DOHH2 (cell line): ENCODE data around the gene INO80.

Source experiments
- H3F3A ChIP-seq: fragments of 200-600 bp; sonication (generic), shearing (Covaris generic); 2 replicates; pipeline ENCODE4 v1.6.0; 2016; ENCODE audit warnings: antibody characterized with exemption, mild to moderate bottlenecking; ENCODE audit not compliant: control insufficient read depth, insufficient read depth
- H3K27ac ChIP-seq: fragments of 200-600 bp; sonication (generic); 2 replicates; pipeline ENCODE4 v1.5.1; 2014; ENCODE audit warnings: low read depth, mild to moderate bottlenecking, low read length, moderate library complexity
- H3K27me3 ChIP-seq: fragments of 200-600 bp; sonication (generic); 2 replicates; pipeline ENCODE4 v1.6.1; 2014; ENCODE audit warnings: mild to moderate bottlenecking, low read length, mixed read lengths; ENCODE audit not compliant: control insufficient read depth
- H3K36me3 ChIP-seq: fragments of 200-600 bp; sonication (generic); 2 replicates; pipeline ENCODE4 v1.6.1; 2014; ENCODE audit warnings: mild to moderate bottlenecking, low read length, moderate library complexity, mixed read lengths; ENCODE audit not compliant: control insufficient read depth
- H3K4me1 ChIP-seq: fragments of 200-600 bp; sonication (generic); 2 replicates; pipeline ENCODE4 v1.6.1; 2014; ENCODE audit warnings: mild to moderate bottlenecking, low read length, mixed read lengths; ENCODE audit not compliant: control insufficient read depth
- H3K4me2 ChIP-seq: fragments of 200-600 bp; sonication (generic); 2 replicates; pipeline ENCODE4 v1.6.0; 2014; ENCODE audit warnings: mild to moderate bottlenecking, low read length, moderate library complexity
- H3K4me3 ChIP-seq: fragments of 200-600 bp; sonication (generic); 2 replicates; pipeline ENCODE4 v1.5.1; 2014; ENCODE audit warnings: mild to moderate bottlenecking, low read length, mixed read lengths
- H3K79me2 ChIP-seq: fragments of 200-600 bp; sonication (generic); 2 replicates; pipeline ENCODE4 v1.6.1; 2014; ENCODE audit warnings: mild to moderate bottlenecking, low read length, mixed read lengths; ENCODE audit not compliant: control insufficient read depth
- H3K9me2 ChIP-seq: fragments of 200-600 bp; sonication (generic); replicated peaks from 2 replicates; pipeline ENCODE4 v1.6.1; 2014; ENCODE audit warnings: mild to moderate bottlenecking, low read length, mixed read lengths; ENCODE audit not compliant: control insufficient read depth
- H3K9me3 ChIP-seq: fragments of 200-600 bp; sonication (generic); 2 replicates; pipeline ENCODE4 v1.6.1; 2014; ENCODE audit warnings: antibody characterized with exemption, low read length, mixed read lengths; ENCODE audit not compliant: control insufficient read depth, insufficient read depth
- H4K20me1 ChIP-seq: fragments of 200-600 bp; sonication (generic); 2 replicates; pipeline ENCODE4 v1.6.0; 2014; ENCODE audit warnings: low read depth, mild to moderate bottlenecking, antibody characterized with exemption, low read length, moderate library complexity; ENCODE audit not compliant: control insufficient read depth, insufficient read depth
- CTCF ChIP-seq: fragments of 200-600 bp; sonication (generic); IDR thresholded peaks from one replicate; pipeline ENCODE4 v1.5.1; 2014; ENCODE audit warnings: antibody characterized with exemption, mild to moderate bottlenecking, low read depth, low read length; ENCODE audit not compliant: poor library complexity, severe bottlenecking
- EZH2phosphoT487 ChIP-seq: fragments of 200-600 bp; sonication (generic); IDR thresholded peaks from 2 replicates; pipeline ENCODE4 v1.6.1; 2017; ENCODE audit warnings: borderline replicate concordance, mild to moderate bottlenecking, antibody characterized with exemption, low read length, moderate library complexity, mixed read lengths

INO80 gene

DNA sequence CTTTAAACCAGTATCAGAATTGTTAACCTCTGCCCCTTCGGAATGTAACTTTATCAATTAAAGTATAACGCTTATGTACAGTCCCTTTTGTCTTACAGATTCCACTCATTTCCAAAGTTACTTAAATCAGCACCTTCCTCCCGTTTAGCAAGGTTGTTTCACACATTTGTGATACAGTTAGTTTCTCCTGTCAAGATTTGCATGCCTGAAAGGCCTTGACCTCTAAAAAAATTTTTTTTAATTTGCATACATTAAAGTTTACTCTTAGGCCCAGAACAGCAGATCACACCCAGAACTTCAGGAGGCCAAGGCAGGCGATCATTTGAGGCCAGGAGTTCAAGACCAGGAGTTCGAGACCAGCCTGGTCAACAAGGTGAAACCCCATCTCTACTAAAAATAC is 9.1 kb downstream of the INO80 start:
- Histone ChIP-seq H3F3A (no peaks in the 10 kb centered on the region), H3K4me3 (no peak overlapping the region), H3K9me3 (no peaks in the 10 kb centered on the region), H3K79me2 (peaks cover 97% of the 10 kb centered on the region), H4K20me1 (no peaks in the 10 kb centered on the region), H3K4me1 (peaks cover 6% of the 10 kb centered on the region; the same call in 1 of the 2 replicates), H3K27me3 (no peaks in the 10 kb centered on the region), H3K4me2 (no peak overlapping the region), H3K27ac (no peak overlapping the region), H3K36me3 (peaks cover 26% of the 10 kb centered on the region), H3K9me2 (no peaks in the 10 kb centered on the region)
- TF ChIP-seq EZH2phosphoT487 (no peak), CTCF (no peak)

DNA sequence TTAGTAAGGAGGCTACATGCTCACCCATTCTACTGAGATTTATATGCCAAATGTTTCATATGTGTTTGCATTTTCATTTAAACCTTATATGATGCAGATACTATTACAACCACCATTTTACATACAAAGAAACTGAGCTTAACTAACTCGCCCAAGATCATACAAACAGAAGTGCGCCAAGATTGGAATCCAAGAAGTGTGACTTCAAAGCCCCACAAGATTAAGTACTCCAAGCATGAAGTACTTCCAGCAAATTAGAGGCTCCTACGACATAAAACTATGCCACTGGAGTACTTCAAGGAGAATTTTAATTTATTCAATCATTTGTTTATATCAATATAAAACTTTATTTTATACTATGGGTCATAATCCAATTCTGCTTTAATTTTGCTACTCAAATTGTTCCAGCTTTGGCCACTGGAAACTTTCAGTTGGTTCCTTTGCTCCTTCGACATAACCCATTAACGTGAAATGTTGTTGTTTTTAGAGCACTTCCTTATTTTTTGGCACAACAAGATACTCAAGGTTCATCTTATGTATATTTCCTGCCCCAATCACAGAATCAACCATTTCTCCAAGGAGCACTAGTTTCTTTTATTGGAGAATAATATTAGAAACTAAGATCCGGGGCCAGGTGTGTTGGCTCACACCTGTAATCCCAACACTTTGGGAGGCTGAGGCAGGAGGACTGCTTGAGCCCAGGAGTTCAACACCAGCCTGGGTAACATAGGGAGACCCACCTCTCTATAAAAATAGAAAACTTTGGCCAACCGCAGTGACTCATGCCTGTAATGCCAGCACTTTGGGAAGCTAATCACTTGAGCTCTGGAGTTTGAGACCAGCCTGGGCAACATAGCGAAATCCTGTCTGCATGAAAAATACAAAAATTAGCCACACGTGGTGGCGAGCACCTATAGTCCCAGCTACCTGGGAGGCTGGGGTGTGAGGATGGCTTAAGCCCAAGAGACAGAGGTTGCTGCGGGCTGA is 10.4 kb downstream of the INO80 start:
- Histone ChIP-seq H3K4me1 (peaks cover 6% of the 10 kb centered on the region; the same call in 1 of the 2 replicates), H3K4me2 (no peak overlapping the region)
- TF ChIP-seq EZH2phosphoT487 (no peak), CTCF (no peak)

GRCh38 chr15:41104234-41104633 is 11.8 kb downstream of the INO80 start:
- TF ChIP-seq EZH2phosphoT487 (no peak), CTCF (no peak)
- no peaks in the 10 kb centered on the region for H3K27me3 ChIP-seq
- no peak overlapping the region for H3K27ac ChIP-seq
- H3K4me1 ChIP-seq = peaks cover 6% of the 10 kb centered on the region; the same call in 1 of the 2 replicates
- no peaks in the 10 kb centered on the region for H3F3A ChIP-seq
- H3K9me3 ChIP-seq = no peaks in the 10 kb centered on the region
- peaks cover 14% of the 10 kb centered on the region for H3K36me3 ChIP-seq
- peaks cover 98% of the 10 kb centered on the region for H3K79me2 ChIP-seq
- no peak overlapping the region for H3K4me3 ChIP-seq
- H3K9me2 ChIP-seq = no peaks in the 10 kb centered on the region
- no peaks in the 10 kb centered on the region for H4K20me1 ChIP-seq
- H3K4me2 ChIP-seq = no peak overlapping the region

More for the DNA sequence above, 10.4 kb downstream of the INO80 start:
- no peak overlapping the region for H3K27ac ChIP-seq
- no peak overlapping the region for H3K4me3 ChIP-seq
- H3K27me3 ChIP-seq = no peaks in the 10 kb centered on the region
- H4K20me1 ChIP-seq = no peaks in the 10 kb centered on the region
- no peaks in the 10 kb centered on the region for H3K9me3 ChIP-seq
- peaks cover 15% of the 10 kb centered on the region for H3K36me3 ChIP-seq
- H3K79me2 ChIP-seq = peaks cover 97% of the 10 kb centered on the region
- H3K9me2 ChIP-seq = no peaks in the 10 kb centered on the region
- H3F3A ChIP-seq = no peaks in the 10 kb centered on the region
